Measurements from ENCODE around the gene TCF7L1. TPM values are rescaled to one million over a fixed set of nuclear protein-coding genes. Genes with fewer than 3 reads are reported as not detected.

TCF7L1 gene
- total RNA-seq, 2 experiments from 2014 or later, result not detected

- H3K27ac Mint-ChIP-seq, result no peak overlapping the region
- no peak for ATAC-seq
- H3K27me3 Mint-ChIP-seq, result peaks cover 14% of the 10 kb centered on the region
- H3K36me3 Mint-ChIP-seq, result no peaks in the 10 kb centered on the region
- CTCF ChIA-PET, result interaction anchor here (0.6 to 0.7 kb wide), 2 partner anchors 107 to 125 kb away, joined by 3 read pairs; no protein-coding TSS in a partner anchor
- H3K4me3 Mint-ChIP-seq, result no peak overlapping the region
- DNase-seq, result no peak
- peaks cover 12% of the 10 kb centered on the region for H3K4me1 Mint-ChIP-seq
- no peaks in the 10 kb centered on the region for H3K9me3 Mint-ChIP-seq (ENCODE audit: low read depth)
These were observed 42.4 kb downstream of the TCF7L1 start for GRCh38 chr2:85175369-85176299.

DNA sequence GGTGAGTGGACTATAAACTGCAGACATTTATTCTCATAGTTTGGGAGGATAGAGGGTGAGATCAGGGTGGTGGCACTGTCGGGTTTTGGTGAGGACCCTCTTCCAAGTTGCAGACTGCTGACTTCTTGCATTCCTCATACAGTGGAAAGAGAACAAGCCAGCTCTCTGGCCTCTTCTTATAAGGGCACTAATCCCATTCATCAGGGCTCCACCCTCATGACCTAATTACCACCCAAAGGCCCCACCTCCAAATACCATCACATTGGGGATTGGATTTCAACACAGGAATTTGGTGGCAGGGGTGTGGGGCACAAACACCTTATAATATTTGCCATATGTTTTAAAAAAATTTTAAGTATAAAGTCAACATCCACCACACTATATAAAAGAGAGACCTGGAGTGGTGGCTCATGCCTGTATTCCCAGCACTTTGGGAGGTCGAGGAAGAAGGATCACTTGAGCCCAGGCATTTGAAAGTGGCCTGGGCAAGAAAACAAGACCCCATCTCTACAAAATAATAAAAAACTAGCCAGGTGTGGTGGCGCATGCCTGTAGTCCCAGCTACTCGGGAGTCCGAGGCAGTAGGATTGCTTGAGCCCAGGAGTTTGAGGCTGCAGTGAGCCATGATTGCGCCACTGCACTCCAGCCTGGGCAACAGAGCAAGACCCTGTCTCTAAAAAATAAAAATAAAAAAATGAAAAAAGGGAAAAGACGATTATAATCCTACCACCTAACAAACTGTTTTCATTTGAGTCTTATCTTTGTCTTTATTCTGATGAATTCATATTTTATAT is 44.0 kb downstream of the TCF7L1 start:
- CTCF ChIA-PET, result interaction anchor here (1.7 kb wide), 1 partner anchor 121 kb away, joined by 6 read pairs; no protein-coding TSS in a partner anchor
- H3K36me3 Mint-ChIP-seq, result no peaks in the 10 kb centered on the region
- no peak overlapping the region for H3K4me3 Mint-ChIP-seq
- H3K27ac Mint-ChIP-seq, result no peak overlapping the region
- peaks cover 17% of the 10 kb centered on the region for H3K27me3 Mint-ChIP-seq
- ATAC-seq, result no peak
- DNase-seq, result no peak
- no peaks in the 10 kb centered on the region for H3K9me3 Mint-ChIP-seq (ENCODE audit: low read depth)
- peaks cover 12% of the 10 kb centered on the region for H3K4me1 Mint-ChIP-seq

DNA sequence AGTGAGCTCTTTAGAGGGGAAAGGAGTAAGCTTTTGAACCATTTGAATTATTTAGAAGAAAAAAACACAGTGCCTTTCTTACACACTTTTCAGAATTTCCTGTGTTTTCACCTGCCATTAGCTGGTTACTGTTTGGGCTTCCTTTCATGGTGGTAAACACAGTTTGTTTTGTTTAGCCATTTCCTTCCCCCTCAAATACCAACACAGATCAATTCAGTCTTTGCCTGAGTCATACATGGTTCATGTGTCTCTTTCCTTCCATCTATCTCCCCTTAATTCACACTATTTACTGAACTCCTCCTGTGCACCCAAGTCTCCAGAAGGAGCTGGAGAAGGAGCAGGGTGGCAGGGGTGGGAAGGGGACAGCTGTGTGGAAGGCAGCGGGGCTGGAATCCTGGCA is 45.0 kb downstream of the TCF7L1 start:
- H3K36me3 Mint-ChIP-seq, result no peaks in the 10 kb centered on the region
- CTCF ChIA-PET, result interaction anchor here (1.7 kb wide), 1 partner anchor 120 kb away, joined by 6 read pairs; no protein-coding TSS in a partner anchor
- ATAC-seq (peak; percentile 55), DNase-seq (no peak)
- peak overlapping the region; percentile 35 for H3K27ac Mint-ChIP-seq
- H3K27me3 Mint-ChIP-seq, result peaks cover 17% of the 10 kb centered on the region
- no peak overlapping the region for H3K4me3 Mint-ChIP-seq
- H3K4me1 Mint-ChIP-seq, result peaks cover 12% of the 10 kb centered on the region
- H3K9me3 Mint-ChIP-seq (ENCODE audit: low read depth), result no peaks in the 10 kb centered on the region

- no peak for DNase-seq
- no peaks in the 10 kb centered on the region for H3K36me3 Mint-ChIP-seq
- CTCF ChIA-PET, result interaction anchor here (1.1 to 1.7 kb wide), 2 partner anchors 119 to 121 kb away, joined by 3 to 6 read pairs; no protein-coding TSS in a partner anchor
- H3K27me3 Mint-ChIP-seq, result peaks cover 17% of the 10 kb centered on the region
- H3K4me1 Mint-ChIP-seq, result peaks cover 12% of the 10 kb centered on the region
- no peaks in the 10 kb centered on the region for H3K9me3 Mint-ChIP-seq (ENCODE audit: low read depth)
- ATAC-seq, result no peak
- no peak overlapping the region for H3K27ac Mint-ChIP-seq
- no peak overlapping the region for H3K4me3 Mint-ChIP-seq
These were observed 45.8 kb downstream of the TCF7L1 start for GRCh38 chr2:85178980-85179411.

DNA sequence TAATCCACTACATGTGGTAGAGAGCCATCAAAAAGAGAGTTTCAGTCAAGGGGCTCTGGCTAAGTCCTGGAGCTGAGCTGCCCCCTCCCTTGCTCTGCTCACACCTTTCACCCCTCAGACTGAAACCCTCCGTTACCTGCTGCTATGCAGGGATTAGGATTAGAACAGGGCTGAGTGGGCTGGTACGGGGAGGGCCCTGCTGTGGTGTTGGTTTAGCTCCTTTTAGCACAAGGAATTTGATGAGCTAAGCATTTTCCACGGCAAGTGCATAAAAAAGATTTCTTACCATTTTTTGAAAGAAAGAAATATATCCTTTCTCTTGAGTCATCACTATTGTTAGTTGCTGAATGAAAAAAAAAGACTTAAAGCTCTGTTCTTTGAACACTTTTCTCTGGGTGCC is 46.3 kb downstream of the TCF7L1 start:
- H3K4me1 Mint-ChIP-seq, result peaks cover 12% of the 10 kb centered on the region
- CTCF ChIA-PET, result interaction anchor here (1.1 kb wide), 1 partner anchor 121 kb away, joined by 3 read pairs; no protein-coding TSS in a partner anchor
- no peak overlapping the region for H3K27ac Mint-ChIP-seq
- DNase-seq (no peak), ATAC-seq (no peak)
- H3K27me3 Mint-ChIP-seq, result peaks cover 17% of the 10 kb centered on the region
- H3K4me3 Mint-ChIP-seq, result no peak overlapping the region
- H3K9me3 Mint-ChIP-seq (ENCODE audit: low read depth), result no peaks in the 10 kb centered on the region
- no peaks in the 10 kb centered on the region for H3K36me3 Mint-ChIP-seq

- Mint-ChIP-seq H3K4me1 (peaks cover 16% of the 10 kb centered on the region), H3K27ac (no peak overlapping the region), H3K36me3 (no peaks in the 10 kb centered on the region), H3K4me3 (no peak overlapping the region), H3K27me3 (peaks cover 13% of the 10 kb centered on the region), H3K9me3 (ENCODE audit: low read depth) (no peaks in the 10 kb centered on the region)
- CTCF ChIA-PET, result interaction anchor here (1.1 kb wide), 1 partner anchor 120 kb away, joined by 3 read pairs; no protein-coding TSS in a partner anchor
- DNase-seq (no peak), ATAC-seq (no peak)
These were observed 47.3 kb downstream of the TCF7L1 start for GRCh38 chr2:85180322-85181133.

DNA sequence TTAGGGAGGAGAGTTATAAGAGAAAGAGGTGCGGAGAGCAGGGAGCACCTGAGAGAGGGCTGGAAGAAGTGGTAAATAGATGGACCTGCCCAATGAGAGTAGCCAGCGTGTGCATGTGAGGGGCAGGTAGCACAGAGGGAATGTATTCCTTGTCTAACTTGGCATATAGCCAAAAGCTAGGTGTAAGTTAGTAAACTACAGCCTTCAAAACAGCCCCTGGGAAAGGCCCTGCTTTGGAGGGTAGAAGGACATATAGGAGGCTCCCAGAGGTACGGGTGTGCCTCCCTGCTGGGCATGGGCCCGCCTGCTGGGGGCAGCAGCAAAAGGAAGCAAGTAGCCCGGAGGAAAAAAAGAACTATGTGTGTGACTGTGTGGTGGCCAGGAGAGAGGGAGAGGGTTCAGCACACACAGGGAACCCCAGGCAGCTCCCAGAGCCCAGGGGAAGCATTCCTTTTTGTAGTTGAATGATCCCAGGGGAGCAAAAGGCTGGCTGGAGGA is 48.0 kb downstream of the TCF7L1 start:
- CTCF ChIA-PET, result no interaction called here
- no peak for ATAC-seq
- H3K4me3 Mint-ChIP-seq, result no peak overlapping the region
- DNase-seq, result no peak
- peaks cover 19% of the 10 kb centered on the region for H3K4me1 Mint-ChIP-seq
- no peaks in the 10 kb centered on the region for H3K9me3 Mint-ChIP-seq (ENCODE audit: low read depth)
- no peaks in the 10 kb centered on the region for H3K36me3 Mint-ChIP-seq
- no peak overlapping the region for H3K27ac Mint-ChIP-seq
- H3K27me3 Mint-ChIP-seq, result peaks cover 7% of the 10 kb centered on the region

GRCh38 chr2:85181844-85182456 is 48.8 kb downstream of the TCF7L1 start:
- H3K9me3 Mint-ChIP-seq (ENCODE audit: low read depth), result no peaks in the 10 kb centered on the region
- H3K27me3 Mint-ChIP-seq, result peaks cover 6% of the 10 kb centered on the region
- peaks cover 19% of the 10 kb centered on the region for H3K4me1 Mint-ChIP-seq
- no peak overlapping the region for H3K4me3 Mint-ChIP-seq
- H3K36me3 Mint-ChIP-seq, result no peaks in the 10 kb centered on the region
- CTCF ChIA-PET, result interaction anchor here (0.9 kb wide), 1 partner anchor 49 kb away, joined by 3 read pairs; the partner anchor contains the start of gene TCF7L1
- DNase-seq, result no peak
- ATAC-seq, result no peak
- H3K27ac Mint-ChIP-seq, result no peak overlapping the region

GRCh38 chr2:85183076-85183475 is 49.9 kb downstream of the TCF7L1 start:
- Mint-ChIP-seq H3K27ac (no peak overlapping the region), H3K4me1 (peaks cover 14% of the 10 kb centered on the region)
- CTCF ChIA-PET, result no interaction called here

DNA sequence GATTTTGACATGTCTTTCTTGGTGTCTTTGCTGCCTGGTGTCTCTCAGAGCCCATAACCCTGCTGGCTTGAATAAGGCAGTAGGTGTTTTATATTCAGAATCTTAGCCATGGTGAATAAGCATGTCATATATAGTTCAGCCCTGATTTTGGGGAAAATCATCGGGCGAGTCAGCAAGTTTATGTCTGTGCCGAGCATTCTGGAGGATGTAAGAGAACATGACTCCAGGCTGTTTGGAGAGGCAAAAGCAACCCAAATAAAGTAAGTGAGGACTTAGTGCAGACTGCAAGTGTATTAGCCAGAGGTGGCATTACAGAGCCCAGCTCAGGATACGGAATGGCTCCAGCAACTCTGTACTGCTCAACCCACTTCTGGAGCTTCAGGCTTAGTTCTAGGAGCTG is 50.3 kb downstream of the TCF7L1 start:
- H3K27me3 Mint-ChIP-seq, result peaks cover 18% of the 10 kb centered on the region
- H3K27ac Mint-ChIP-seq, result no peak overlapping the region
- peaks cover 10% of the 10 kb centered on the region for H3K4me1 Mint-ChIP-seq
- H3K9me3 Mint-ChIP-seq (ENCODE audit: low read depth), result no peaks in the 10 kb centered on the region
- H3K4me3 Mint-ChIP-seq, result no peak overlapping the region
- H3K36me3 Mint-ChIP-seq, result no peaks in the 10 kb centered on the region
- CTCF ChIA-PET, result interaction anchor here (0.7 to 0.9 kb wide), 2 partner anchors 16 to 117 kb away, joined by 3 read pairs; no protein-coding TSS in a partner anchor
- DNase-seq (no peak), ATAC-seq (no peak)

More at GRCh38 chr2:85183076-85183475, 49.9 kb downstream of the TCF7L1 start:
- H3K36me3 Mint-ChIP-seq, result no peaks in the 10 kb centered on the region
- no peak for DNase-seq
- no peaks in the 10 kb centered on the region for H3K9me3 Mint-ChIP-seq (ENCODE audit: low read depth)
- H3K4me3 Mint-ChIP-seq, result no peak overlapping the region
- H3K27me3 Mint-ChIP-seq, result peaks cover 17% of the 10 kb centered on the region
- ATAC-seq, result no peak

DNA sequence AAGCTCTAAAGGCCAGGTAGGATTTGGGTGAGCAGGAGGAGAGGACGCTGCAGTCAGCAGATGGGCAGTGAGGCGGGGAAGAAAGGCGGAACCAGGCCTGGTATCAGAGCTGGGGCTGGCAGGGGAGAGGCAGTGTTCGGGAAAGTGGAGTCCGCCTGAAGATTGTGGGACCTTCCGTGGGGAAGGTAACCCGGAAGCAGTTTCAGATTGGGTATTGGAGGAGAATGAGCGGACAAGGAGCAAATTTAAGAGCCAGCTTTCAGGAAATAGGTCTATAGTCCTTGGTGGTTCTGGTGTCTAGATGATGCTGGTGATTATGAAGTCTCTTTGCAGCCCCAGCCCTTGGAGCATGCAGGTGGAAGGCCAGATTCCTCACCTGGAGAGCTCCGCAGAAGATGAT is 51.0 kb downstream of the TCF7L1 start:
- no peaks in the 10 kb centered on the region for H3K9me3 Mint-ChIP-seq (ENCODE audit: low read depth)
- ATAC-seq (no peak), DNase-seq (no peak)
- H3K4me1 Mint-ChIP-seq, result peaks cover 7% of the 10 kb centered on the region
- no peak overlapping the region for H3K4me3 Mint-ChIP-seq
- H3K27ac Mint-ChIP-seq, result no peak overlapping the region
- CTCF ChIA-PET, result interaction anchor here (0.7 to 1.5 kb wide), 3 partner anchors 15 to 116 kb away, joined by 3 read pairs; no protein-coding TSS in a partner anchor
- no peaks in the 10 kb centered on the region for H3K36me3 Mint-ChIP-seq
- H3K27me3 Mint-ChIP-seq, result peaks cover 20% of the 10 kb centered on the region

DNA sequence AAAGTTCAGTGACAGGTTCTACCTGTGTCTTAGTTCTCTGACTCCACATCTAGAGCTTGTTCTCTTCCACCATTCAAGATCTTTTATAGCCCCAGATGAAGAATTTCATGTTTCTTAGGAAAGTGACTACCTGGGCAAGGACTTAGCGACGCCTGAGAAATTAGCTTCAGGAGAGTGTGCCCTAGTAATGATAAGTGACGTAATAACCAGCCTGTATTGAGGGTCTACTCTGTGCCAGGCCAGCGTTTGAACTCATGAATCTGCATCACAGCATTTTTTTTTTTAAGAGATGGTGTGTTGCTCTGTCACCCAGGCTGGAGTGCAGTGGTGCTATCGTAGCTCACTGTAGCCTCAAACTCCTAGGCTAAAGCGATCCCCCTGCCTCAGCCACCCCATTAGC is 51.8 kb downstream of the TCF7L1 start:
- no peaks in the 10 kb centered on the region for H3K9me3 Mint-ChIP-seq (ENCODE audit: low read depth)
- no peak for DNase-seq
- H3K4me1 Mint-ChIP-seq, result peaks cover 7% of the 10 kb centered on the region
- CTCF ChIA-PET, result interaction anchor here (1.5 kb wide), 1 partner anchor 26 kb away, joined by 3 read pairs; no protein-coding TSS in a partner anchor
- no peak overlapping the region for H3K27ac Mint-ChIP-seq
- no peak overlapping the region for H3K4me3 Mint-ChIP-seq
- peaks cover 20% of the 10 kb centered on the region for H3K27me3 Mint-ChIP-seq
- H3K36me3 Mint-ChIP-seq, result no peaks in the 10 kb centered on the region
- ATAC-seq, result no peak

All from activated CD8-positive, alpha-beta memory T cell treated with anti-CD3 and anti-CD28 coated beads, Interleukin-2, amount 10 ng/mL, durations not matched to agents 7 days and 5 days (primary cell).